ENCODE measurements around the gene PATL2. TPM values are rescaled to one million over a fixed set of nuclear protein-coding genes. Genes with fewer than 3 reads are reported as not detected.

Gene PATL2
- total and polyA plus RNA-seq, 8 donors = 0.92 to 5.8 (median 2.3) TPM; not detected in 1

DNA sequence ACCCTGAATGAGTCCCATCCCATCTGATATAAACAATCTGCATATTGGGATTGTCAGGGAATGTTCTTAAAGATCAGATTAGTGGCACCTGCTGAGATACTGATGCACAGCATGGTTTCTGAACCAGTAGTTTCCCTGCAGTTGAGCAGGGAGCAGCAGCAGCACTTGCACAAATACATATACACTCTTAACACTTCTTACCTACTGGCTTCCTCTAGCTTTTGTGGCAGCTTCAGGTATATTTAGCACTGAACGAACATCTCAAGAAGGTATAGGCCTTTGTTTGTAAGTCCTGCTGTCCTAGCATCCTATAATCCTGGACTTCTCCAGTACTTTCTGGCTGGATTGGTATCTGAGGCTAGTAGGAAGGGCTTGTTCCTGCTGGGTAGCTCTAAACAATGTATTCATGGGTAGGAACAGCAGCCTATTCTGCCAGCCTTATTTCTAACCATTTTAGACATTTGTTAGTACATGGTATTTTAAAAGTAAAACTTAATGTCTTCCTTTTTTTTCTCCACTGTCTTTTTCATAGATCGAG, 4.7 kb upstream of the PATL2 start:
- H3K4me3 ChIP-seq = peak overlapping the region in 2 of 4 donors; percentile 67 to 70
- H3K36me3 ChIP-seq = peaks cover 30 to 62% (median 51%) of the 10 kb centered on the region in 4 donors
- peaks cover 7 to 70% (median 40%) of the 10 kb centered on the region in 4 donors for H3K4me1 ChIP-seq
- no peaks in the 10 kb centered on the region for H3K27me3 ChIP-seq
- intact Hi-C loops (cut with DNase I; ENCODE audit: low total_unique reads) = no loop called here
- H3K9me3 ChIP-seq = no peaks in the 10 kb centered on the region
- no peak for DNase-seq
- whole genome bisulfite sequencing, 5 donors = 76 to 90% (median 80%) methylated on average over 2 of the region's 2 CpGs
- TF ChIP-seq EP300 (IDR thresholded peaks at IDR 0.05) (no peak), POLR2A (IDR thresholded peaks at IDR 0.05) (no peak), POLR2AphosphoS5 (IDR thresholded peaks at IDR 0.05) (no peak), CTCF (IDR thresholded peaks at IDR 0.05) (no peak)
- H3K27ac ChIP-seq = peak overlapping the region in 1 of 5 donors; percentile 100

GRCh38 chr15:44715142-44715796, 4.1 kb upstream of the PATL2 start:
- intact Hi-C loops (cut with DNase I; ENCODE audit: low total_unique reads) = no loop called here
- H3K4me3 ChIP-seq = peak overlapping the region in 2 of 4 donors; percentile 67 to 70
- no peaks in the 10 kb centered on the region for H3K27me3 ChIP-seq
- H3K36me3 ChIP-seq = peaks cover 30 to 62% (median 51%) of the 10 kb centered on the region in 4 donors
- TF ChIP-seq EP300 (IDR thresholded peaks at IDR 0.05) (no peak), POLR2A (IDR thresholded peaks at IDR 0.05) (no peak), CTCF (IDR thresholded peaks at IDR 0.05) (no peak), POLR2AphosphoS5 (IDR thresholded peaks at IDR 0.05) (no peak)
- DNase-seq = no peak
- H3K4me1 ChIP-seq = peaks cover 8 to 75% (median 42%) of the 10 kb centered on the region in 4 donors
- no peaks in the 10 kb centered on the region for H3K9me3 ChIP-seq
- H3K27ac ChIP-seq = peak overlapping the region in 2 of 5 donors; percentile 37 to 100
- WGBS, 5 donors = 68 to 80% (median 73%) methylated on average over 6 of the region's 6 CpGs

DNA sequence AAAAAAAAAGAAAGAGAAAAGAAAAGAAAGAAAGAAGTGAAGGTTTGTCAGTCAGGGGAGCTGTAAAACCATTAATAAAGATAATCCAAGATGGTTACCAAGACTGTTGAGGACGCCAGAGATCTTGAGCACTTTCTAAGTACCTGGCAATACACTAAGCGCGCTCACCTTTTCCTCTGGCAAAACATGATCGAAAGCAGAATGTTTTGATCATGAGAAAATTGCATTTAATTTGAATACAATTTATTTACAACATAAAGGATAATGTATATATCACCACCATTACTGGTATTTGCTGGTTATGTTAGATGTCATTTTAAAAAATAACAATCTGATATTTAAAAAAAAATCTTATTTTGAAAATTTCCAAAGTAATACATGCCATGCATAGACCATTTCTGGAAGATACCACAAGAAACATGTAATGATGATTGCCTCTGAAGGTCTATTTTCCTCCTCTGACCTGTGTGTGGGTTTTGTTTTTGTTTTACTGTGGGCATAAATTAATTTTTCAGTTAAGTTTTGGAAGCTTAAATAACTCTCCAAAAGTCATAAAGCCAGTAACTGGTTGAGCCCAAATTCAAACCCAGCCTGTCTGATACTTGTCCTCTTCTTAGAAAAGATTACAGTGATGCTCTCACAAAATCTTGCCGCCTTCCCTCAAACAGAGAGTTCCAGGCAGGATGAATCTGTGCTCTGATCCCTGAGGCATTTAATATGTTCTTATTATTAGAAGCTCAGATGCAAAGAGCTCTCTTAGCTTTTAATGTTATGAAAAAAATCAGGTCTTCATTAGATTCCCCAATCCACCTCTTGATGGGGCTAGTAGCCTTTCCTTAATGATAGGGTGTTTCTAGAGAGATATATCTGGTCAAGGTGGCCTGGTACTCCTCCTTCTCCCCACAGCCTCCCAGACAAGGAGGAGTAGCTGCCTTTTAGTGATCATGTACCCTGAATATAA, 2.2 kb upstream of the PATL2 start:
- Histone ChIP-seq H3K4me3 (peak overlapping the region; percentile 67 to 86 (median 75)), H3K4me1 (peaks cover 10 to 68% (median 33%) of the 10 kb centered on the region in 4 donors), H3K27me3 (no peaks in the 10 kb centered on the region), H3K9me3 (no peaks in the 10 kb centered on the region), H3K27ac (peak overlapping the region; percentile 63 to 100 (median 99)), H3K36me3 (peaks cover 28 to 51% (median 38%) of the 10 kb centered on the region in 4 donors)
- TF ChIP-seq POLR2AphosphoS5 (IDR thresholded peaks at IDR 0.05) = peak in 1 of 3 donors; percentile 12
- no peak for TF ChIP-seq EP300 (IDR thresholded peaks at IDR 0.05)
- intact Hi-C loops (cut with DNase I; ENCODE audit: low total_unique reads) = no loop called here
- peak in 1 of 2 donors; percentile 36 for DNase-seq
- WGBS, 5 donors = 53 to 63% (median 55%) methylated on average over 5 of the region's 5 CpGs

GRCh38 chr15:44712346-44713005, 1.4 kb upstream of the PATL2 start:
- peak; percentile 74 to 94 for DNase-seq
- peaks cover 22 to 43% (median 30%) of the 10 kb centered on the region in 4 donors for H3K36me3 ChIP-seq
- intact Hi-C loops (cut with DNase I; ENCODE audit: low total_unique reads) = no loop called here
- H3K27me3 ChIP-seq = no peaks in the 10 kb centered on the region
- peak overlapping the region; percentile 63 to 100 (median 99) for H3K27ac ChIP-seq
- H3K4me3 ChIP-seq = peak overlapping the region; percentile 67 to 86 (median 75)
- no peak for TF ChIP-seq EP300 (IDR thresholded peaks at IDR 0.05)
- no peak for TF ChIP-seq POLR2A (IDR thresholded peaks at IDR 0.05)
- TF ChIP-seq CTCF (IDR thresholded peaks at IDR 0.05) = no peak
- TF ChIP-seq POLR2AphosphoS5 (IDR thresholded peaks at IDR 0.05) = peak; percentile 79 to 92 (median 90)
- WGBS, 5 donors = 3 to 14% (median 7%) methylated on average over 24 of the region's 24 CpGs
- no peaks in the 10 kb centered on the region for H3K9me3 ChIP-seq
- peaks cover 10 to 65% (median 36%) of the 10 kb centered on the region in 4 donors for H3K4me1 ChIP-seq
